Measurements from ENCODE around the gene TENM3. TPM values are rescaled to one million over a fixed set of nuclear protein-coding genes. Genes with fewer than 3 reads are reported as not detected.
A peak's percentile ranks its signal among the peaks of the same experiment; 100 is the strongest.

TENM3 gene
- total RNA-seq, 1 experiment from 2014 or later = 71.0 TPM

- TF ChIP-seq HMGA2 (CRISPR knock-in tag; IDR thresholded peaks at IDR 0.05) (no peak), NFATC4 (CRISPR knock-in tag; IDR thresholded peaks at IDR 0.05) (no peak), RELA (CRISPR knock-in tag; IDR thresholded peaks at IDR 0.05; ENCODE audit: borderline replicate concordance) (no peak), STAT6 (CRISPR knock-in tag; conservative IDR thresholded peaks at IDR 0.05; ENCODE audit: low read depth) (no peak), GABPB1 (CRISPR knock-in tag; IDR thresholded peaks at IDR 0.05) (no peak), ZNF671 (CRISPR knock-in tag; IDR thresholded peaks at IDR 0.05) (no peak), NR2C2 (CRISPR knock-in tag; IDR thresholded peaks at IDR 0.05) (no peak), CTCF (IDR thresholded peaks at IDR 0.05) (no peak)
- no peak overlapping the region for H3K4me3 Mint-ChIP-seq
Measured at GRCh38 chr4:182648766-182649165, 405.6 kb downstream of the TENM3 start.

DNA sequence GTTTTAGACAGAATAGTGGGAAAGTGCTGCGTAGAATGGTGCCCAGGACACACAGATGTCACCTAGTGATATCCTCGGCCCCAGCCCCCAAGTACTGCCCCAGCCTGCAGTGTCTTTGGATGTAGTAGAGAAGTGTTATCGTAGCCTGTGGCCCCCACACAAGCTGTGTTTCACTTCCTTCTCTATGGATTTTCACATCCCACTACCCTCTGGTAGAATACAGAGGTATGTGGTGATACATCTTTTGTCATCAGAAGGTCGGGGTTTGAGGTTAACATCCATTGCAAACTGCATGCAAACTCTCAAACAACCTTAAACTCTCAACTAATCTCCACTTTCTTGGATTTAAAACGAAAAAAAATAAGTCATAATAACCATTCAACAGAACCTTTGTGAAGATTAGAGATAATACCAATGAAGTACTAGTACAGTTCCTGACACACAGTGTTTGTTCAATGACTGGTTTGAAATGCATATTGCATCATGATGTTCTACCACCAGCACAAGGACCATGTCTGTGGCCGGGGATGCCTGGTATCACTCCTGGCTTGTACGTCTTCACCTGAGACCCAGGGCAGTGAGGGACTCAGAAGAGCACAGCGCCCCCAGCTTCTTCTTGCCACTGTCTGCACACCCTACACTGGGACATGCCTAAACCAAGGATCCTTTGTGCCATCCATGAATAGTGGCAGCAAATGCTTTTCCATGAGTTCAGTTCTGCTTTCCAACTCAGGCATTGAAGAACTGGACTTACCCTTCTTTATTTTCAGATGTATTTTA is 406.7 kb downstream of the TENM3 start:
- DNase-seq (ENCODE audit: low spot score) = no peak
- POLR2A ChIA-PET = no interaction called here
- peak; percentile 90 for ATAC-seq
- Mint-ChIP-seq H3K27ac (no peak overlapping the region), H3K4me3 (no peak overlapping the region), H3K4me1 (peaks cover 2% of the 10 kb centered on the region; the same call in 1 of the 2 replicates), H3K27me3 (ENCODE audit: low read depth) (no peaks in the 10 kb centered on the region; the same call in 1 of the 2 replicates), H3K9me3 (peaks cover 13% of the 10 kb centered on the region), H3K36me3 (peaks cover 14% of the 10 kb centered on the region)
- CTCF ChIA-PET = interaction anchor here (0.6 kb wide), 1 partner anchor 66 kb away, joined by 3 read pairs; no protein-coding TSS in a partner anchor
- TF ChIP-seq E2F1 (CRISPR knock-in tag; IDR thresholded peaks at IDR 0.05) = no peak
- TF ChIP-seq CBFB (CRISPR knock-in tag; IDR thresholded peaks at IDR 0.05; ENCODE audit: low read depth) = no peak
- TF ChIP-seq CDX4 (CRISPR knock-in tag; IDR thresholded peaks at IDR 0.05; ENCODE audit: borderline replicate concordance) = no peak
- TF ChIP-seq, protein P1, sequence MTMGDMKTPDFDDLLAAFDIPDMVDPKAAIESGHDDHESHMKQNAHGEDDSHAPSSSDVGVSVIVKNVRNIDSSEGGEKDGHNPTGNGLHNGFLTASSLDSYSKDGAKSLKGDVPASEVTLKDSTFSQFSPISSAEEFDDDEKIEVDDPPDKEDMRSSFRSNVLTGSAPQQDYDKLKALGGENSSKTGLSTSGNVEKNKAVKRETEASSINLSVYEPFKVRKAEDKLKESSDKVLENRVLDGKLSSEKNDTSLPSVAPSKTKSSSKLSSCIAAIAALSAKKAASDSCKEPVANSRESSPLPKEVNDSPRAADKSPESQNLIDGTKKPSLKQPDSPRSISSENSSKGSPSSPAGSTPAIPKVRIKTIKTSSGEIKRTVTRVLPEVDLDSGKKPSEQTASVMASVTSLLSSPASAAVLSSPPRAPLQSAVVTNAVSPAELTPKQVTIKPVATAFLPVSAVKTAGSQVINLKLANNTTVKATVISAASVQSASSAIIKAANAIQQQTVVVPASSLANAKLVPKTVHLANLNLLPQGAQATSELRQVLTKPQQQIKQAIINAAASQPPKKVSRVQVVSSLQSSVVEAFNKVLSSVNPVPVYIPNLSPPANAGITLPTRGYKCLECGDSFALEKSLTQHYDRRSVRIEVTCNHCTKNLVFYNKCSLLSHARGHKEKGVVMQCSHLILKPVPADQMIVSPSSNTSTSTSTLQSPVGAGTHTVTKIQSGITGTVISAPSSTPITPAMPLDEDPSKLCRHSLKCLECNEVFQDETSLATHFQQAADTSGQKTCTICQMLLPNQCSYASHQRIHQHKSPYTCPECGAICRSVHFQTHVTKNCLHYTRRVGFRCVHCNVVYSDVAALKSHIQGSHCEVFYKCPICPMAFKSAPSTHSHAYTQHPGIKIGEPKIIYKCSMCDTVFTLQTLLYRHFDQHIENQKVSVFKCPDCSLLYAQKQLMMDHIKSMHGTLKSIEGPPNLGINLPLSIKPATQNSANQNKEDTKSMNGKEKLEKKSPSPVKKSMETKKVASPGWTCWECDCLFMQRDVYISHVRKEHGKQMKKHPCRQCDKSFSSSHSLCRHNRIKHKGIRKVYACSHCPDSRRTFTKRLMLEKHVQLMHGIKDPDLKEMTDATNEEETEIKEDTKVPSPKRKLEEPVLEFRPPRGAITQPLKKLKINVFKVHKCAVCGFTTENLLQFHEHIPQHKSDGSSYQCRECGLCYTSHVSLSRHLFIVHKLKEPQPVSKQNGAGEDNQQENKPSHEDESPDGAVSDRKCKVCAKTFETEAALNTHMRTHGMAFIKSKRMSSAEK (CRISPR knock-in tag; IDR thresholded peaks at IDR 0.05; ENCODE audit: borderline replicate concordance) = no peak
- no peak for TF ChIP-seq JAZF1 (CRISPR knock-in tag; IDR thresholded peaks at IDR 0.05)
- TF ChIP-seq FOXJ3 (CRISPR knock-in tag; IDR thresholded peaks at IDR 0.05; ENCODE audit: borderline replicate concordance) = no peak
- no peak for TF ChIP-seq ZNF219 (CRISPR knock-in tag; IDR thresholded peaks at IDR 0.05; ENCODE audit: borderline replicate concordance)
- TF ChIP-seq CTCF (IDR thresholded peaks at IDR 0.05) = no peak
- TF ChIP-seq ZNF416 (CRISPR knock-in tag; IDR thresholded peaks at IDR 0.05) = no peak
- no peak for TF ChIP-seq KAT7 (CRISPR knock-in tag; IDR thresholded peaks at IDR 0.05; ENCODE audit: borderline replicate concordance)
- no peak for TF ChIP-seq ELF4 (CRISPR knock-in tag; IDR thresholded peaks at IDR 0.05; ENCODE audit: low read depth)
- TF ChIP-seq ZMAT4 (CRISPR knock-in tag; IDR thresholded peaks at IDR 0.05) = no peak
- no peak for TF ChIP-seq ZNF671 (CRISPR knock-in tag; IDR thresholded peaks at IDR 0.05)
- no peak for TF ChIP-seq MAX (CRISPR knock-in tag; IDR thresholded peaks at IDR 0.05)

More at GRCh38 chr4:182648766-182649165, 405.6 kb downstream of the TENM3 start:
- Mint-ChIP-seq H3K36me3 (peaks cover 19% of the 10 kb centered on the region), H3K9me3 (peaks cover 13% of the 10 kb centered on the region), H3K27me3 (ENCODE audit: low read depth) (no peaks in the 10 kb centered on the region; the same call in 1 of the 2 replicates), H3K27ac (no peak overlapping the region), H3K4me1 (peaks cover 2% of the 10 kb centered on the region; the same call in 1 of the 2 replicates)
- ChIA-PET POLR2A (no interaction called here), CTCF (no interaction called here)
- DNase-seq (ENCODE audit: low spot score) (no peak), ATAC-seq (no peak)
